Pericardium fibroblast (primary cell): ENCODE results near the gene CD80. TPM values are rescaled to one million over a fixed set of nuclear protein-coding genes. Genes with fewer than 3 reads are reported as not detected.

ENCODE experiments used
- total RNA-seq: library from RNA; depleted of rRNA; stranded (reverse); fragments of >200 nt; gene quantifications from 2 replicates; pipeline ENCODE4 v1.2.3, GENCODE V29; 2015

CD80 gene
- total RNA-seq: under 0.01 TPM in 1 of 2 replicates, not detected in the other

DNA sequence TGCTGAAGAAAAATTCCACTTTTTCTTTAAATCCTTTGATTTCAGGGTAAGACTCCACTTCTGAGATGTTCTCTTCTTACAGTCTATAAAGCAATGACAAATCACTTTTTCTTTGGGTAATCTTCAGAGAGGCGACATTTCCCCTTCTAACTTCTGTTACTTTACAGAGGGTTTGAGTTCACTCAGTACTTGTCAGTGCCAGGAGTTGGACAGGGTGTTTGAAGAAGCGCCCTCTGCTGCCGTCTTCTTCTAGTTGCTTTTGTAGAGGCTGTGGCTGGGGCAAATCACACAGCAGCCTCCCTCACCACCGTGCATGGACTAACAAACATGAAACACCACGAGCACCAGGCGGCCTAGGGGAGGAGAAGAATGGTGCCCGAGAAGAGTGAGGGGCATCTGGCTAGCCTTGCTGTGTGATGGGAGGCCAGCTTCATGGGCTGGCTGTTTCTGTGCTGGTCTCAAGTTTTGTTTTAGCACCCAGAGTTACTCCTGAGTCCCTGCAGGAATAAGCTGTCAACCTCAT is at the start of gene CD80:
Gene CD80 (minus strand): TSS at position 174 of the 523 bp plus-strand sequence. CDS start 1,886 bp downstream, outside the sequence.

DNA sequence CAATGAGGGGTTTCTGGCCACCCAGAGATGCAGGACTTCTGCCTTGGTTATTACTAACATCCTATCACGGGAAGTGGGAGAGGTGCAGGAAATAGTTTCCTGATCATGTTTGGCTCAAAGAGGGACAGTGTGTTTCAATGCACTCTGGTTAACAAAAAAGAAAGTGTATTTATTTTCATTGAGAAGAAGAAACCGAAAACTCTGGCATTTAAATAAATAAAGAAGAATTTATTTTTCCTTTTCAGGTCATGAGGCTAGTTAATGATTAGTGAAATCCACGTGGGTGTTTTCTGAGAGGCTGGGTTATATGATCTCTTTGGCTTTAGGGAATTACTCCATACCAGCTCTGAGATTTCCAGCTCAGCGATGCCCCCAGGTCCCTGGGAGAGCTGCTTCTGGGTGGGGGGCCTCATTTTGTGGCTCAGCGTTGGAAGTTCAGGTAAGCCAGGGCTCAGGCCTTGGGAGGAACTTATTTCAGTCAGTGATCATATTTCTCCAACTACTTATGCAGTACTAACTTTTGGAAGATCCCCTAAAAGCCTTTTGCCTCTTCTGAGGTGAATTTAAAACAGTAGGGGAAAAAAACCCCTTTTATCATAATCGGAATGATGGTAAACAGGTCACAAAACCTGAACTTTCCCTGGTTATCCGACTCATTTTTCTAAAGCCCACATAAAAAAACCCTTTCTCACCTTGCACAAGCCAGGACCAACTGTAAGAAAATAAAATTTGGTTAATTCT is 38.3 kb upstream of the CD80 start, which contains the start of gene PLA1A:
Gene PLA1A (plus strand): TSS at position 338 of the 741 bp plus-strand sequence. CDS start 29 bp downstream, at position 367.

GRCh38 chr3:119579366-119580066 is 20.1 kb upstream of the CD80 start, which contains the start of gene ADPRH:
Gene ADPRH (plus strand): TSS chr3:119579492. CDS start chr3:119582170, 2,678 bp downstream.

GRCh38 chr3:119498186-119499011 is 61.0 kb downstream of the CD80 start, which contains the start of gene TIMMDC1:
Gene TIMMDC1 (plus strand): TSS chr3:119498547. CDS start chr3:119498734, 187 bp downstream.

Other genes starting within 250 kb of the CD80 start
- 35.9 and 50.5 TPM in 2 replicates for gene TMEM39A, start 96.0 kb downstream of the CD80 start, total RNA-seq
- 11.2 and 13.1 TPM in 2 replicates for gene POGLUT1, start 90.7 kb downstream of the CD80 start, total RNA-seq
- gene TIMMDC1, start 61.1 kb downstream of the CD80 start, total RNA-seq: 46.9 and 47.5 TPM in 2 replicates
- gene ADPRH, start 19.9 kb upstream of the CD80 start, total RNA-seq: 0.34 and 2.0 TPM in 2 replicates
- gene PLA1A, start 38.3 kb upstream of the CD80 start, total RNA-seq: not detected in 2 replicates
- 0.09 and 0.12 TPM in 2 replicates for gene POPDC2, start 101.0 kb upstream of the CD80 start, total RNA-seq
- gene COX17, start 117.8 kb upstream of the CD80 start, total RNA-seq: 4.3 and 11.7 TPM in 2 replicates
- gene CFAP91, start 143.4 kb upstream of the CD80 start, total RNA-seq: 0.34 TPM in 1 of 2 replicates, not detected in the other
- gene NR1I2, start 222.5 kb upstream of the CD80 start, total RNA-seq: not detected in 2 replicates